Gastrocnemius medialis (tissue), 4 donors: ENCODE data around the gene SLC6A17. TPM values are rescaled to one million over a fixed set of nuclear protein-coding genes. Genes with fewer than 3 reads are reported as not detected.

Source experiments
- ATAC-seq, 2 donors: fragments of 150-250 bp; one replicate each; pipeline ENCODE4 v1.9.1; 2016
- DNase-seq, 2 donors: peaks; one replicate each; pipeline ENCODE4 v3.0.0-alpha.2; 2019
- H3K27ac ChIP-seq, 4 donors: fragments of 200-600 bp; sonication (generic); 1 replicate in 1 of 4; 2 replicates in 3 of 4; pipeline ENCODE4 v1.5.1; 2016 to 2018; ENCODE audit warnings: mild to moderate bottlenecking in 2 of 4, moderate library complexity in 1 of 4
- H3K27me3 ChIP-seq, 3 donors: fragments of 200-600 bp; sonication (generic) in 2 of 3; 1 replicate in 1 of 3; 2 replicates in 2 of 3; pipeline versions ENCODE4 v1.5.1 to v1.6.0; 2016 to 2019; ENCODE audit warnings: mild to moderate bottlenecking in 1 of 3, moderate library complexity in 1 of 3
- H3K36me3 ChIP-seq, 2 donors: fragments of 200-600 bp; sonication (generic) in 1 of 2; one replicate each; pipeline ENCODE4 v1.5.1; 2017 to 2018
- H3K4me1 ChIP-seq, 2 donors: fragments of 200-600 bp; sonication (generic) in 1 of 2; one replicate each; pipeline ENCODE4 v1.5.1; 2016 to 2017; ENCODE audit warnings: mild to moderate bottlenecking in 2 of 2
- H3K4me3 ChIP-seq, 4 donors: fragments of 200-600 bp; sonication (generic) in 3 of 4; 1 replicate in 1 of 4; 2 replicates in 3 of 4; pipeline ENCODE4 v1.5.1; 2016 to 2019; ENCODE audit warnings: mild to moderate bottlenecking in 2 of 4
- H3K9me3 ChIP-seq, 3 donors: fragments of 200-600 bp; sonication (generic) in 2 of 3; 1 replicate in 1 of 3; 2 replicates in 2 of 3; pipeline ENCODE4 v1.5.1; 2016 to 2019
- POLR2A ChIP-seq, 2 donors: fragments of 450-650 bp; IDR thresholded peaks; one replicate each; pipeline ENCODE4 v1.6.1; 2017; ENCODE audit warnings: antibody characterized with exemption in 2 of 2, mild to moderate bottlenecking in 2 of 2, moderate library complexity in 2 of 2
- in situ Hi-C, 4 donors: fragments of 200-750 bp; cut with MboI; loops; one replicate each; pipeline versions ENCODE4 v1.15.0 to v1.8.0; 2017; ENCODE audit warnings: low sequenced_read_pairs in 4 of 4
- intact Hi-C: fragments of 100-400 bp; cut with DNase I; formaldehyde crosslinking; loops from one replicate; pipeline ENCODE4 v1.15.1; 2023; ENCODE audit warnings: low total_unique reads
- total RNA-seq, 4 donors: library from RNA; depleted of rRNA; stranded (reverse); fragments of >200 nt; gene quantifications; one replicate each; pipeline versions ENCODE4 v1.1.0 to v1.2.3, GENCODE V29; 2016
- TF ChIP-seq, protein P1 (sequence below), 5 experiments: fragments of 450-650 bp in 3 of 5; fragments of 200-600 bp in 2 of 5; sonication (generic) in 2 of 5; IDR thresholded peaks in 4 of 5; conservative IDR thresholded peaks in 1 of 5; 1 replicate in 4 of 5; 2 replicates in 1 of 5; pipeline ENCODE4 v1.5.1; 2016 to 2019; ENCODE audit warnings: antibody characterized with exemption in 5 of 5, mild to moderate bottlenecking in 3 of 5, moderate library complexity in 3 of 5

The SLC6A17 gene
- total RNA-seq, 4 donors from 2014 or later = 0.02 to 0.03 TPM; not detected in 2

DNA sequence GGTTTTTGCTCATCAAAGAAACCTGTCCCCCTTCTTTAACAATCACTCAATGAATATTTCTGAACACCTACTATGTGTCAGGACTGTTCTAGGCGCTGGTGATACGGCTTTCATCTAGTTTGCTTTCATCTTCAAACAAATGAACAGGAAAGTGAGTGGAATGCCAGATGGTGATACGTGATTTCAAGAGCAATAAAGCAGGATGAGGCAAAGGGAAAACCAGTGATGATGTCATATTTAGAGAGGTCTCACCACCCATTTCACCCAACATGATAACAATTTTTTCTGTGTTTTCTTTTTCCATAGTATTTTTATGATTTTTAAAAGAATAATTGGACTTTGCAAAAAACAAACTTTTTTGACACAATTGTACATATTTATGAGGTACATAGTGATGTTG lies 11.3 kb upstream of the SLC6A17 start:
- Histone ChIP-seq H3K27me3 (peaks cover 15 to 41% (median 25%) of the 10 kb centered on the region in 3 donors), H3K27ac (no peak overlapping the region), H3K9me3 (no peaks in the 10 kb centered on the region), H3K4me3 (no peak overlapping the region), H3K36me3 (no peaks in the 10 kb centered on the region), H3K4me1 (no peaks in the 10 kb centered on the region)
- ATAC-seq (no peak), DNase-seq (no peak)
- TF ChIP-seq, protein P1, sequence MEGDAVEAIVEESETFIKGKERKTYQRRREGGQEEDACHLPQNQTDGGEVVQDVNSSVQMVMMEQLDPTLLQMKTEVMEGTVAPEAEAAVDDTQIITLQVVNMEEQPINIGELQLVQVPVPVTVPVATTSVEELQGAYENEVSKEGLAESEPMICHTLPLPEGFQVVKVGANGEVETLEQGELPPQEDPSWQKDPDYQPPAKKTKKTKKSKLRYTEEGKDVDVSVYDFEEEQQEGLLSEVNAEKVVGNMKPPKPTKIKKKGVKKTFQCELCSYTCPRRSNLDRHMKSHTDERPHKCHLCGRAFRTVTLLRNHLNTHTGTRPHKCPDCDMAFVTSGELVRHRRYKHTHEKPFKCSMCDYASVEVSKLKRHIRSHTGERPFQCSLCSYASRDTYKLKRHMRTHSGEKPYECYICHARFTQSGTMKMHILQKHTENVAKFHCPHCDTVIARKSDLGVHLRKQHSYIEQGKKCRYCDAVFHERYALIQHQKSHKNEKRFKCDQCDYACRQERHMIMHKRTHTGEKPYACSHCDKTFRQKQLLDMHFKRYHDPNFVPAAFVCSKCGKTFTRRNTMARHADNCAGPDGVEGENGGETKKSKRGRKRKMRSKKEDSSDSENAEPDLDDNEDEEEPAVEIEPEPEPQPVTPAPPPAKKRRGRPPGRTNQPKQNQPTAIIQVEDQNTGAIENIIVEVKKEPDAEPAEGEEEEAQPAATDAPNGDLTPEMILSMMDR (IDR thresholded peaks at IDR 0.05 in 4 of 5, conservative IDR thresholded peaks at IDR 0.05 in 1 of 5) = no peak
- no peak for TF ChIP-seq POLR2A (IDR thresholded peaks at IDR 0.05)
- intact Hi-C loops (no loop called here), in situ Hi-C loops (no loop called here)

GRCh38 chr1:110144366-110144765 lies 5.9 kb upstream of the SLC6A17 start:
- DNase-seq = no peak
- H3K9me3 ChIP-seq = no peaks in the 10 kb centered on the region
- intact Hi-C loops = no loop called here
- no peak for TF ChIP-seq POLR2A (IDR thresholded peaks at IDR 0.05)
- TF ChIP-seq, protein P1 (IDR thresholded peaks at IDR 0.05 in 4 of 5, conservative IDR thresholded peaks at IDR 0.05 in 1 of 5) = no peak
- no peak overlapping the region for H3K27ac ChIP-seq
- peaks cover 32 to 34% (median 34%) of the 10 kb centered on the region in 3 donors for H3K27me3 ChIP-seq
- no peaks in the 10 kb centered on the region for H3K36me3 ChIP-seq
- H3K4me1 ChIP-seq = no peaks in the 10 kb centered on the region
- H3K4me3 ChIP-seq = no peak overlapping the region
- in situ Hi-C loops = no loop called here
- ATAC-seq = no peak

GRCh38 chr1:110148961-110149360 lies 1.3 kb upstream of the SLC6A17 start:
- intact Hi-C loops (no loop called here), in situ Hi-C loops (no loop called here)
- Histone ChIP-seq H3K36me3 (no peaks in the 10 kb centered on the region), H3K4me3 (no peak overlapping the region), H3K27ac (no peak overlapping the region), H3K9me3 (no peaks in the 10 kb centered on the region), H3K4me1 (peaks cover 0 to 3% of the 10 kb centered on the region in 2 donors), H3K27me3 (peaks cover 45 to 54% (median 47%) of the 10 kb centered on the region in 3 donors)
- ATAC-seq (no peak), DNase-seq (no peak)
- TF ChIP-seq POLR2A (IDR thresholded peaks at IDR 0.05) = no peak
- TF ChIP-seq, protein P1 (IDR thresholded peaks at IDR 0.05 in 4 of 5, conservative IDR thresholded peaks at IDR 0.05 in 1 of 5) = no peak

DNA sequence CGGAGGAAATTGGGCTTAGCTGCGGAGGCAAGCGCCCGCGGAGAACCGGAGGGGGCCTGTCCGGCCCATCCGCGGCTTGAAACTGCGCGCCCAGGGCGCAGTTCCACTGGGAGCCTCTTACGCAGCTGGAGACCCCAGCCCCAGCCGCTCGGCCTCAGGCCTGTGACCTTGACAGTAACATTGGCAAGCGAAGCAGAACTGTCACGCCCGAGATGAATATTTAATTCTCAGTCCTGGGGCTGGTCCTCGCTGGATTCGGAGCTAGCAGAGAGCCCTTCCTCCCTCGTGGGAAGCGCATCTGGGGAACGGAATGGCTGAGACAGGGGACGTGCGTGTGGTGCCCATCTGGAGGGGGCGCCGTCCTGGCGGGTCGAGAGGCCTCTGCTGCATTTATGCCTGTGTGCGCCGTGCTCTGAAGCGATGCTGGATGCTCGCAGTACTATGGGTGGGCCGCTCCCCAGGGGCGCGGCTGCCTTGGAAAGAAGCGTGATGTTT lies 928 bp downstream of the SLC6A17 start:
- Histone ChIP-seq H3K27me3 (peaks cover 43 to 48% (median 46%) of the 10 kb centered on the region in 3 donors), H3K27ac (no peak overlapping the region), H3K9me3 (no peaks in the 10 kb centered on the region), H3K4me1 (peaks cover 0 to 3% of the 10 kb centered on the region in 2 donors), H3K36me3 (no peaks in the 10 kb centered on the region), H3K4me3 (peak overlapping the region in 2 of 4 donors; percentile 6 to 25)
- TF ChIP-seq, protein P1 (IDR thresholded peaks at IDR 0.05 in 4 of 5, conservative IDR thresholded peaks at IDR 0.05 in 1 of 5) = no peak
- no peak for TF ChIP-seq POLR2A (IDR thresholded peaks at IDR 0.05)
- in situ Hi-C loops = no loop called here
- DNase-seq = no peak
- no peak for ATAC-seq
- intact Hi-C loops = no loop called here
